ENCODE data around the gene SLC27A4. TPM values are rescaled to one million over a fixed set of nuclear protein-coding genes. Genes with fewer than 3 reads are reported as not detected.

Gene SLC27A4
- 23.5 and 27.9 TPM in 2 replicates for total RNA-seq (ENCODE audit: low replicate concordance)

DNA sequence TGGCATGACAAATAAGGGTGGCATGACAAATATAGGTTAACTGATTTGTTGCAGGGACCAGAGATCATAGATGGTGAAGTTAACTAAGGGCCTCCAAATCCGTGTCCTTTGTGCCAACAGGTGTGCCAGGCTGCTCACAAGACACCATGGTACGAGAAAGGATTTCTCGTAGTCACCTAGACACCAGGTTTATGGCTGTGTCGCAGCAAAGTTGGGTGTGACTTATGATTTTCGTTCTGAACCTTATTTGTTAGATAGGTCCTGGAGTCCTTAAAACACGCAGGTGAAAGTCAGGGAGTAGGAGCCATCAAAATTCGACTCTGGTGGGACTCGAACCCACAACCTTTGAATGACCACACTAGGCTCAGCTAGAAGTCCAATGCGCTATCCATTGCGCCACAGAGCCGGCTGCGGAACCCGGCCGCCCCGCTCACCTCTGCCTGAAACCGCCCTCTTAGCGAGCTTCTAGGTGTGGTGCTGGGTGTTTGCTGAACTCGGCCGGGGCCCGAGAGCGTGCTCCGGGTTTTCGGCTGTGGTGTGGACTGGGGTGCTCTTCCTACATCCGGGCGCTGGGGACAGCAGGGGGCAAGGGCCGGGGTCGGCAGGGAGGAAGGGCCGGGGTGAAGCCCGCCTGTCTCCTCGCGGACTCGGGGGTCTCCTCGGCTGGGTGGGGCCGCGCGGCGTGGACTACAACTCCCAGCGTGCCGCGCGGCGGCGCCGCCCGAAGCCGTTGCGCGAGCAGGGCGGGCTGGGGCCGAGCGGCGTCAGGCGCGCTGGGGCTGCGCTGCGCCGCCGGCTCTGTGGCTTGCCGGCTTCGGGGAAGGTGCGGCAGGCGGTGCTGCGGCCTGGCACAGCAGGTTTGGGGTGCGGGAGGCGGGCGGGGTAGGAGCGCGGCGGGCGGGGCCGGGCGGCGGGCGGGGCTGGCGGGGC, at the start of gene SLC27A4:
SLC27A4 (plus strand) TSS at position 767 of the 930 bp plus-strand sequence. CDS start 2,606 bp downstream, outside the sequence.
- H3K4me3 ChIP-seq (ENCODE audit: low read depth, low read length) = peak within 1 kb of the TSS; percentile 80
- peak; percentile 60 for DNase-seq (ENCODE audit: low read depth)
- TF ChIP-seq, protein P1, sequence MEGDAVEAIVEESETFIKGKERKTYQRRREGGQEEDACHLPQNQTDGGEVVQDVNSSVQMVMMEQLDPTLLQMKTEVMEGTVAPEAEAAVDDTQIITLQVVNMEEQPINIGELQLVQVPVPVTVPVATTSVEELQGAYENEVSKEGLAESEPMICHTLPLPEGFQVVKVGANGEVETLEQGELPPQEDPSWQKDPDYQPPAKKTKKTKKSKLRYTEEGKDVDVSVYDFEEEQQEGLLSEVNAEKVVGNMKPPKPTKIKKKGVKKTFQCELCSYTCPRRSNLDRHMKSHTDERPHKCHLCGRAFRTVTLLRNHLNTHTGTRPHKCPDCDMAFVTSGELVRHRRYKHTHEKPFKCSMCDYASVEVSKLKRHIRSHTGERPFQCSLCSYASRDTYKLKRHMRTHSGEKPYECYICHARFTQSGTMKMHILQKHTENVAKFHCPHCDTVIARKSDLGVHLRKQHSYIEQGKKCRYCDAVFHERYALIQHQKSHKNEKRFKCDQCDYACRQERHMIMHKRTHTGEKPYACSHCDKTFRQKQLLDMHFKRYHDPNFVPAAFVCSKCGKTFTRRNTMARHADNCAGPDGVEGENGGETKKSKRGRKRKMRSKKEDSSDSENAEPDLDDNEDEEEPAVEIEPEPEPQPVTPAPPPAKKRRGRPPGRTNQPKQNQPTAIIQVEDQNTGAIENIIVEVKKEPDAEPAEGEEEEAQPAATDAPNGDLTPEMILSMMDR (IDR thresholded peaks at IDR 0.05; ENCODE audit: insufficient read depth, low read length) = no peak

DNA sequence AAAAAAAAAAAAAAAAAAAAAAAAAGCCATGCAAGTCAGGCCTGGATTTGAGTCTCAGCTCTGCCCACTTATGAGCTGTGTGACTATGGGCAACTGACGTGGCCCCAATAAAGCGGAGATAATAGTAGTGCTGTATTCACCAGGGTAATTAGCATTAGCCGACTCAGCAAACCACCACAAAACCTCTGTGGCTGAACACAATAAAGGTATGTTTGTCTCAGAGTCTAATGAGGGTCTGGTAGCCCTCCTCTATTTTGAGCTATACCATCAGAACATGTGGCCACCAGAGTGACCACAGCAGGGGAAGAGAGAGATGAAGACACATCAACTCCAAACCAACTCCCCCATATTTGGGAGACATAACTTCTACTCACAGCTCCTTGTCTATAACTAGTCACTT, 48.3 kb upstream of the SLC27A4 start:
- TF ChIP-seq, protein P1 (IDR thresholded peaks at IDR 0.05; ENCODE audit: insufficient read depth, low read length) = no peak
- no peak overlapping the region for H3K4me3 ChIP-seq (ENCODE audit: low read depth, low read length)
- no peak for DNase-seq (ENCODE audit: low read depth)

DNA sequence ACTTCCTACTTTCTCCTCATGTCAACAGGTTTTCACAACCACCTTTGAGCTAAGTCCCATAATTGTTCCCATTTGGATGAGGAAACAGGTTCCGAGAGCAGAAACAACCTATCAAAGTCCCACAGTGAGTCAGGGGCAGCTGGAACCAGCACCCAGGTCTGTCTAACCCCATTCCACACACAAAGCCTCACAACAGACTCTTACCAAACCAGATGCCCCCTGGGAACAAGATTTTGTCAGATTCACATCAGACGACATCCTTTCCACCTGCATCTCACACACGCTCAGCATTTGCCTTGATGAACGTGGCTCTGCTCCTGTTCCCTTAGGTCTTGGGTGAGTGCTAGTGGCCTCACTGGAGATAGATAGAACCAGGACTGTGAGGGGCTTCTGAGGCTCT, 47.2 kb upstream of the SLC27A4 start:
- H3K4me3 ChIP-seq (ENCODE audit: low read depth, low read length) = no peak overlapping the region
- TF ChIP-seq, protein P1 (IDR thresholded peaks at IDR 0.05; ENCODE audit: insufficient read depth, low read length) = no peak
- no peak for DNase-seq (ENCODE audit: low read depth)

DNA sequence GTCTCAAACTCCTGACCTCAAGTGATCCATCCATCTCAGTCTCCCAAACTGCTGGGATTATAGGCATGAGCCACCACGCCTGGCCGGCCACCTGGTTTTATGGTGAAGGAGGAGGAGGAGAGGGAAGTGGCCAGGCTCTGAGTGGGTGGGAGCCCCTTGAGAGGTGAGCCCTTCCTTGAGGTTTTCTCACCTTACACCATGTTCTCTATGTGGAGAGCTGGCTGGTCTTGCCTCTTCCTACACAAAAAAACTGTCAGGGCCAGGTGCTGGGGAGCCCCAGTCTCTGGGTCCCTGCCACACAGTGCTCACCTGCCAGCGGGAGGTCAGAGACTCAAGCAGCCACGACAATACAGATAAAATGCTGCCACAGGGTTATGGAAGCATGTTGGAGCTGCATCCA, 46.2 kb upstream of the SLC27A4 start:
- DNase-seq (ENCODE audit: low read depth) = no peak
- H3K4me3 ChIP-seq (ENCODE audit: low read depth, low read length) = no peak overlapping the region
- TF ChIP-seq, protein P1 (IDR thresholded peaks at IDR 0.05; ENCODE audit: insufficient read depth, low read length) = no peak

DNA sequence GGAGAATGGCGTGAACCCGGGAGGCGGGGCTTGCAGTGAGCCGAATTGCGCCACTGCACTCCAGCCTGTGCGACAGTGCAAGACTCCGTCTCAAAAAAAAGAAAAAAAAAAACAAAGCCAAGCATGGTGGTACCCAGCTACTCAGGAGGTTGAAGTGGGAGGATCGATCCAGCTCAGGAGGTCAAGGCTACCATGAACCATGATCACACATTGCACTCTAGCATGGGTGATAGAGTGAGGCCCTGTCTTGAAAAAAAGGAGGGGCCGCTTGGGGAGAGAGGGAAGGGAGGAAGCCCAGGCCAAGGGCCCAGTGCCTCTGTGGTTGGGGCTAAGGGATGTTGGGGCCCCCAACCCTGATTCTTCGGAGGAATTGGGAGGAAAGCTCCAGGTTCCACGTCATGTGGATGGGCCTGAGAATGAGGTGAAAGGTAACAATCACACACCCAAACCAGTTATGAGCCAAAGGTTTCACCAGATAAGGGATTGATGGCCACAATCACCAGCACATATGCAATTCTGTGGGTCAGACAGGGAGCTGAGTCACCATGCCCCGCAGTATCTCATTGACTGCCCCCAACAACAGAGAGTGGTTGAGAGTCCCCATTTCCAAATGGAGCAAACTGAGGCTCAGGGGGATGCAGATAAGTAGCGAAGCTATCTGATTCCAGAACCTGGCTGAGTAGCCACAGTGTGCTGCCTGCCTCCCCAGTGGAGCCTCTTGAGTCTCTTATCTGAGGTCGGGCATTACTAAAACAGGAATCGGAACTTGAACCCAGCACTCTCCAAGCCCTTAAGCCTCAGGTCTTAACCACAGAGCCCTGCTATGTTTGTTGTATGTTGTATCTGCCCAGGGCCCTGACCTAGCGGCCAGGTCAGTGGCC, 43.7 kb upstream of the SLC27A4 start:
- TF ChIP-seq, protein P1 (IDR thresholded peaks at IDR 0.05; ENCODE audit: insufficient read depth, low read length) = no peak
- DNase-seq (ENCODE audit: low read depth) = no peak
- no peak overlapping the region for H3K4me3 ChIP-seq (ENCODE audit: low read depth, low read length)

DNA sequence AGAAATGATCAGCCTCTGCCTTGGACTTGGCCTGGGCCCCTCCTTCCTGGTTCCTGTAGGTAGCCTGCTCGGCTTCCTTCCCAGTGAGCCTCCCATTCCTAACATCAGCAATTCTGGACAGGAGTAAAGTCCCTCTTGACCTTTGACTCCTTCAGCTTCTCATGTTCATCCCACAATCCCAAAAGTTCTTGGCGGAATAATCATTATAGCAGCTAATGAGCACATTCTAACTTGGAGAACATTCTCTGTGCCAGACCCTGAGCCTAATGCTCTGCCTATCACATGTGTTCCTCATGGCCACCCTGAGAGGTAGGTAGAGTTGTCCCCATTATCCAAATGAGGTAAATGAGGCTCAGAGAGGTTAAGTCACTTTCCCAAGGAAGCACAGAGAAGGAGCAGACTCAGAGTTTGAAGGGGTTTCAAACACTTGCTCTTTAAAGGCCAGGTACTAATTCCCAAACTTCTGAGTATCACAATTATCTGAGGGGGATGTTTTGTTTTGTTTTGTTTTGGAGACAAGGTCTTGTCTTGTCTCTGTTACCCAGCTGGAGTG, 43.0 kb upstream of the SLC27A4 start:
- DNase-seq (ENCODE audit: low read depth) = no peak
- TF ChIP-seq, protein P1 (IDR thresholded peaks at IDR 0.05; ENCODE audit: insufficient read depth, low read length) = no peak
- no peak overlapping the region for H3K4me3 ChIP-seq (ENCODE audit: low read depth, low read length)

All from fibroblast of the aortic adventitia (primary cell).